CD4-positive, alpha-beta T cell treated with Interleukin-17A for 4 hours (primary cell): ENCODE data around the gene INPP4A.

ENCODE experiments used
- DNase-seq: peaks from one replicate; pipeline ENCODE4 v3.0.0-alpha.2; 2020; ENCODE audit warnings: mixed read lengths

Gene INPP4A

GRCh38 chr2:98546186-98546585 is 101.5 kb downstream of the INPP4A start:
- DNase-seq = no peak

GRCh38 chr2:98547092-98547790 is 102.6 kb downstream of the INPP4A start:
- DNase-seq = no peak

GRCh38 chr2:98548920-98549818 is 104.5 kb downstream of the INPP4A start:
- no peak for DNase-seq

GRCh38 chr2:98550165-98550564 is 105.5 kb downstream of the INPP4A start:
- DNase-seq = no peak

- DNase-seq = no peak
Measured at GRCh38 chr2:98551316-98551715, 106.7 kb downstream of the INPP4A start.

- DNase-seq = no peak
Measured at GRCh38 chr2:98552499-98553179, 108.0 kb downstream of the INPP4A start.

GRCh38 chr2:98554116-98554861 is 109.6 kb downstream of the INPP4A start:
- DNase-seq = no peak

- DNase-seq = no peak
Measured at GRCh38 chr2:98555696-98556095, 111.0 kb downstream of the INPP4A start.

GRCh38 chr2:98556344-98557033 is 111.8 kb downstream of the INPP4A start:
- DNase-seq = no peak

- no peak for DNase-seq
Measured at GRCh38 chr2:98558852-98559530, 114.3 kb downstream of the INPP4A start.

GRCh38 chr2:98559581-98559980 is 114.9 kb downstream of the INPP4A start:
- DNase-seq = no peak

GRCh38 chr2:98560256-98560771 is 115.7 kb downstream of the INPP4A start:
- no peak for DNase-seq

- no peak for DNase-seq
Measured at GRCh38 chr2:98561018-98561417, 116.4 kb downstream of the INPP4A start.

- DNase-seq = no peak
Measured at GRCh38 chr2:98561902-98562695, 117.4 kb downstream of the INPP4A start.

GRCh38 chr2:98563394-98563793 is 118.7 kb downstream of the INPP4A start:
- DNase-seq = no peak

GRCh38 chr2:98564541-98565132 is 120.0 kb downstream of the INPP4A start:
- DNase-seq = no peak

- DNase-seq = no peak
Measured at GRCh38 chr2:98565286-98565860, 120.7 kb downstream of the INPP4A start.

- DNase-seq = no peak
Measured at GRCh38 chr2:98565941-98566340, 121.3 kb downstream of the INPP4A start.

GRCh38 chr2:98568161-98568956 is 123.7 kb downstream of the INPP4A start:
- no peak for DNase-seq
